IMR-90 (cell line): ENCODE results near the gene DMRTC2.

Experiments used
- BHLHE40 ChIP-seq: fragments of 150-350 bp; IDR thresholded peaks from 2 replicates; pipeline ENCODE4 v1.6.1; 2016; ENCODE audit warnings: mild to moderate bottlenecking, low read depth, low read length
- CHD1 ChIP-seq: IDR thresholded peaks from 2 replicates; pipeline ENCODE4 v1.6.1; 2012; ENCODE audit warnings: low read depth, low read length, improper control_type of control experiment
- CTCF ChIP-seq: conservative IDR thresholded peaks from 2 replicates; pipeline ENCODE4 v1.5.1; 2012; ENCODE audit warnings: mild to moderate bottlenecking, low read depth, low read length, improper control_type of control experiment
- ELK1 ChIP-seq: fragments of 150-350 bp; IDR thresholded peaks from 2 replicates; pipeline ENCODE4 v1.6.1; 2016; ENCODE audit warnings: low read depth, mild to moderate bottlenecking, low read length, moderate library complexity, borderline replicate concordance
- FOS ChIP-seq: fragments of 150-350 bp; IDR thresholded peaks from 2 replicates; pipeline ENCODE4 v1.6.1; 2016; ENCODE audit warnings: low read depth, low read length
- MAZ ChIP-seq: IDR thresholded peaks from 2 replicates; pipeline ENCODE4 v1.6.1; 2012; ENCODE audit warnings: low read depth, mild to moderate bottlenecking, low read length, improper control_type of control experiment, moderate library complexity, borderline replicate concordance
- MXI1 ChIP-seq: IDR thresholded peaks from 2 replicates; pipeline ENCODE4 v1.6.1; 2012; ENCODE audit warnings: low read depth, mild to moderate bottlenecking, low read length, moderate library complexity, borderline replicate concordance
- POLR2A ChIP-seq: IDR thresholded peaks from 2 replicates; pipeline ENCODE4 v1.6.1; 2012; ENCODE audit warnings: mild to moderate bottlenecking, low read depth, low read length
- RAD21 ChIP-seq: IDR thresholded peaks from 2 replicates; pipeline ENCODE4 v1.6.1; 2012; ENCODE audit warnings: low read length, improper control_type of control experiment
- RCOR1 ChIP-seq: IDR thresholded peaks from 2 replicates; pipeline ENCODE4 v1.6.1; 2012; ENCODE audit warnings: mild to moderate bottlenecking, low read length, improper control_type of control experiment; ENCODE audit not compliant: insufficient replicate concordance
- RFX5 ChIP-seq: IDR thresholded peaks from 2 replicates; pipeline ENCODE4 v1.8.0; 2012; ENCODE audit warnings: low read depth, mild to moderate bottlenecking, low read length, moderate library complexity
- SMC3 ChIP-seq: fragments of 150-350 bp; IDR thresholded peaks from 2 replicates; pipeline ENCODE4 v1.6.1; 2016; ENCODE audit warnings: low read depth, mild to moderate bottlenecking, antibody characterized with exemption, low read length, moderate library complexity

DNA sequence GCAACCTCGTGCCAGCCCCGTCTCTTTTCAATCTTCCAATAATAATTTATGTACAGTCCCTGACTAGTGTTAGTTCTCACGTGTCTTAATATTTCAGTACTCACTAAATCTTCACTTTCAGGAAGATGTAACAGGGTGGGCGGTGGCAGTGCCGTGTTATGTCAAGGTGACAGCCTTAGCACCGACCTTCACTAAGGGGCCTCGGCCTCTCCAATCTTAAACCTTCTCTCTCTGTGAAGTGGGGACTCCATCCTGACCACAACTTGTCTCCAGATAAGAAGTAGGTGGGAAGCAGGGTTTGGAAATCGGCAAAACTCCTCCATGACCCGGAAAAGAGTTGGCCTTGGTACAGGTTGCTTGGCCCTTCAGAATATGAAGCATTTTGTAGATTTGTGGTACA, 17.0 kb downstream of the DMRTC2 start:
- TF ChIP-seq SMC3: no peak
- no peak for TF ChIP-seq CTCF
- TF ChIP-seq RAD21: no peak
- no peak for TF ChIP-seq FOS
- TF ChIP-seq BHLHE40: no peak
- TF ChIP-seq RFX5: no peak
- no peak for TF ChIP-seq CHD1
- no peak for TF ChIP-seq POLR2A
- no peak for TF ChIP-seq RCOR1
- TF ChIP-seq MXI1: no peak
- TF ChIP-seq ELK1: no peak
- TF ChIP-seq MAZ: no peak
